ENCODE measurements around the gene ADGRF1. TPM values are rescaled to one million over a fixed set of nuclear protein-coding genes. Genes with fewer than 3 reads are reported as not detected.

ADGRF1 gene
- total RNA-seq, 1 donor: not detected

GRCh38 chr6:46998436-46999017 is 43.6 kb downstream of the ADGRF1 start:
- Histone ChIP-seq H3K9me3 (ENCODE audit: low read depth, low read length) (no peaks in the 10 kb centered on the region), H4K20me1 (ENCODE audit: insufficient read depth, low read length) (no peaks in the 10 kb centered on the region), H3K4me2 (ENCODE audit: insufficient read depth, low read length) (no peak overlapping the region), H3K36me3 (ENCODE audit: insufficient read depth, low read length) (no peaks in the 10 kb centered on the region), H2AFZ (ENCODE audit: low read length) (no peak overlapping the region), H3K27ac (ENCODE audit: low read depth, low read length) (no peak overlapping the region), H3K4me3 (ENCODE audit: insufficient read depth, low read length) (no peak overlapping the region), H3K79me2 (ENCODE audit: insufficient read depth, low read length) (no peaks in the 10 kb centered on the region), H3K27me3 (ENCODE audit: insufficient read depth, low read length) (no peaks in the 10 kb centered on the region), H3K4me1 (ENCODE audit: insufficient read depth, low read length) (no peaks in the 10 kb centered on the region)
- no peak for TF ChIP-seq CTCF (IDR thresholded peaks at IDR 0.05; ENCODE audit: extremely low read depth, low read depth, low read length)
- no peak for DNase-seq (ENCODE audit: insufficient read length, low spot score, missing footprints)

GRCh38 chr6:46997646-46998045 is 44.5 kb downstream of the ADGRF1 start:
- TF ChIP-seq CTCF (IDR thresholded peaks at IDR 0.05; ENCODE audit: extremely low read depth, low read depth, low read length): no peak
- Histone ChIP-seq H3K27me3 (ENCODE audit: insufficient read depth, low read length) (no peaks in the 10 kb centered on the region), H4K20me1 (ENCODE audit: insufficient read depth, low read length) (no peaks in the 10 kb centered on the region), H2AFZ (ENCODE audit: low read length) (no peak overlapping the region), H3K79me2 (ENCODE audit: insufficient read depth, low read length) (no peaks in the 10 kb centered on the region), H3K36me3 (ENCODE audit: insufficient read depth, low read length) (no peaks in the 10 kb centered on the region), H3K27ac (ENCODE audit: low read depth, low read length) (no peak overlapping the region), H3K4me1 (ENCODE audit: insufficient read depth, low read length) (no peaks in the 10 kb centered on the region), H3K4me3 (ENCODE audit: insufficient read depth, low read length) (no peak overlapping the region), H3K4me2 (ENCODE audit: insufficient read depth, low read length) (no peak overlapping the region), H3K9me3 (ENCODE audit: low read depth, low read length) (no peaks in the 10 kb centered on the region)
- DNase-seq (ENCODE audit: insufficient read length, low spot score, missing footprints): no peak

- no peaks in the 10 kb centered on the region for H3K27me3 ChIP-seq (ENCODE audit: insufficient read depth, low read length)
- H3K79me2 ChIP-seq (ENCODE audit: insufficient read depth, low read length): no peaks in the 10 kb centered on the region
- H3K9me3 ChIP-seq (ENCODE audit: low read depth, low read length): no peaks in the 10 kb centered on the region
- TF ChIP-seq CTCF (IDR thresholded peaks at IDR 0.05; ENCODE audit: extremely low read depth, low read depth, low read length): no peak
- no peak overlapping the region for H3K27ac ChIP-seq (ENCODE audit: low read depth, low read length)
- H3K4me3 ChIP-seq (ENCODE audit: insufficient read depth, low read length): no peak overlapping the region
- H4K20me1 ChIP-seq (ENCODE audit: insufficient read depth, low read length): no peaks in the 10 kb centered on the region
- no peak overlapping the region for H3K4me2 ChIP-seq (ENCODE audit: insufficient read depth, low read length)
- H3K4me1 ChIP-seq (ENCODE audit: insufficient read depth, low read length): no peaks in the 10 kb centered on the region
- DNase-seq (ENCODE audit: insufficient read length, low spot score, missing footprints): no peak
- no peaks in the 10 kb centered on the region for H3K36me3 ChIP-seq (ENCODE audit: insufficient read depth, low read length)
- H2AFZ ChIP-seq (ENCODE audit: low read length): no peak overlapping the region
Observed at GRCh38 chr6:46996860-46997641, 45.1 kb downstream of the ADGRF1 start.

- Histone ChIP-seq H4K20me1 (ENCODE audit: insufficient read depth, low read length) (no peaks in the 10 kb centered on the region), H3K27me3 (ENCODE audit: insufficient read depth, low read length) (no peaks in the 10 kb centered on the region), H3K79me2 (ENCODE audit: insufficient read depth, low read length) (no peaks in the 10 kb centered on the region), H3K36me3 (ENCODE audit: insufficient read depth, low read length) (no peaks in the 10 kb centered on the region), H3K27ac (ENCODE audit: low read depth, low read length) (no peak overlapping the region), H3K4me2 (ENCODE audit: insufficient read depth, low read length) (no peak overlapping the region), H3K4me3 (ENCODE audit: insufficient read depth, low read length) (no peak overlapping the region), H2AFZ (ENCODE audit: low read length) (no peak overlapping the region), H3K9me3 (ENCODE audit: low read depth, low read length) (no peaks in the 10 kb centered on the region), H3K4me1 (ENCODE audit: insufficient read depth, low read length) (peaks cover 3% of the 10 kb centered on the region)
- TF ChIP-seq CTCF (IDR thresholded peaks at IDR 0.05; ENCODE audit: extremely low read depth, low read depth, low read length): no peak
- no peak for DNase-seq (ENCODE audit: insufficient read length, low spot score, missing footprints)
Observed at GRCh38 chr6:46994933-46995332, 47.2 kb downstream of the ADGRF1 start.

Measured in osteoblast (primary cell).